ENCODE results near the gene NPR2. TPM values are rescaled to one million over a fixed set of nuclear protein-coding genes. Genes with fewer than 3 reads are reported as not detected.

The NPR2 gene
- polyA plus RNA-seq, 1 of the 3 experiments (the other 2 are of a cell fraction), result 13.5 TPM

GRCh38 chr9:35763181-35763580 is 28.2 kb upstream of the NPR2 start:
- H3K36me3 ChIP-seq (replicated peaks in 1 of 2; ENCODE audit: control insufficient read depth in 1 of 2, insufficient read depth in 2 of 2, low read length in 1 of 2), result no peaks in the 10 kb centered on the region
- no peaks in the 10 kb centered on the region for H4K20me1 ChIP-seq (ENCODE audit: insufficient read depth)
- DNase-seq, result no peak
- no peak overlapping the region for H3K9ac ChIP-seq
- peaks cover 10% of the 10 kb centered on the region for H3F3A ChIP-seq (replicated peaks; ENCODE audit: insufficient read depth)
- ChIA-PET POLR2A (no interaction called here), CTCF (no interaction called here)
- no peak overlapping the region for H3K27ac ChIP-seq (ENCODE audit: low read depth in 2 of 2, low read length in 1 of 2)
- H2AFZ ChIP-seq (ENCODE audit: low read depth), result no peak overlapping the region
- H3K79me2 ChIP-seq (ENCODE audit: insufficient read depth), result no peaks in the 10 kb centered on the region
- H3K4me3 ChIP-seq (ENCODE audit: low read depth in 2 of 2, low read length in 1 of 2), result no peak overlapping the region
- H3K9me3 ChIP-seq, result no peaks in the 10 kb centered on the region
- 89% methylated on average over 2 of the region's 2 CpGs for WGBS (ENCODE audit: low lambda C conversion rate)
- H3K4me2 ChIP-seq, result no peak overlapping the region
- H3K27me3 ChIP-seq (ENCODE audit: insufficient read depth), result no peaks in the 10 kb centered on the region
- H3K4me1 ChIP-seq (ENCODE audit: control insufficient read depth in 1 of 2, insufficient read depth in 2 of 2, low read depth in 1 of 2, low read length in 1 of 2), result peaks cover 7 to 10% of the 10 kb centered on the region in 2 experiments; a peak in 3 of 4 replicates
- no peaks in the 10 kb centered on the region for H3K9me2 ChIP-seq
- TF ChIP-seq RCOR1 (IDR thresholded peaks at IDR 0.05; ENCODE audit: low read length) (no peak), FOSL2 (IDR thresholded peaks at IDR 0.05; ENCODE audit: borderline replicate concordance, low read depth) (no peak), JUND (IDR thresholded peaks at IDR 0.05) (no peak), RFX5 (IDR thresholded peaks at IDR 0.05; ENCODE audit: low read length) (no peak)

DNA sequence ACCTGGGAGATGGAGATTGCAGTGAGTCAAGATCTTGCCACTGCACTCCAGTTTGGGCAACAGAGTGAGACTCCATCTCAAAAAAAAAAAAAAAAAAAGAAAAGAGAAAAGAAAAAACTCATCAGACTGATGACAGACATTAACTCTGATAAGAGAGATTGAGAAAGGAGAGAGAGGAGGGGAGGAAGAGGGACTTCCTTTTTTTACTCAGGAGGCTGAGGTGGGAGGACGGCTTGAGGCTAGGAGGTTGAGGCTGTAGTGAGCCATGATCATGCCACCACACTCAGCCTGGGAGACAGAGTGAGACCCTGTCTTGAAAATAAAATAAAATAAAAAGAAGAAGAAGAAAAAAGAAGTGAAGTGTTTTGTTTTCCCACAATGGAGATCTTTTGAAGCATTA is 27.6 kb upstream of the NPR2 start:
- Histone ChIP-seq H2AFZ (ENCODE audit: low read depth) (no peak overlapping the region), H3K9ac (no peak overlapping the region), H3F3A (replicated peaks; ENCODE audit: insufficient read depth) (peaks cover 5% of the 10 kb centered on the region), H3K4me2 (no peak overlapping the region), H3K9me3 (no peaks in the 10 kb centered on the region), H3K36me3 (replicated peaks in 1 of 2; ENCODE audit: control insufficient read depth in 1 of 2, insufficient read depth in 2 of 2, low read length in 1 of 2) (no peaks in the 10 kb centered on the region), H3K4me1 (ENCODE audit: control insufficient read depth in 1 of 2, insufficient read depth in 2 of 2, low read depth in 1 of 2, low read length in 1 of 2) (peaks cover 3 to 4% of the 10 kb centered on the region in 2 experiments; a peak in 2 of 4 replicates), H3K27me3 (ENCODE audit: insufficient read depth) (no peaks in the 10 kb centered on the region), H4K20me1 (ENCODE audit: insufficient read depth) (no peaks in the 10 kb centered on the region), H3K27ac (ENCODE audit: low read depth in 2 of 2, low read length in 1 of 2) (no peak overlapping the region), H3K4me3 (ENCODE audit: low read depth in 2 of 2, low read length in 1 of 2) (no peak overlapping the region), H3K9me2 (no peaks in the 10 kb centered on the region), H3K79me2 (ENCODE audit: insufficient read depth) (no peaks in the 10 kb centered on the region)
- DNase-seq, result no peak
- 95% methylated on average over 1 of the region's 1 CpG for WGBS (ENCODE audit: low lambda C conversion rate)
- CTCF ChIA-PET, result no interaction called here
- POLR2A ChIA-PET, result no interaction called here
- TF ChIP-seq IRF3 (IDR thresholded peaks at IDR 0.05; ENCODE audit: low read depth, low read length) (no peak), FOSL2 (IDR thresholded peaks at IDR 0.05; ENCODE audit: borderline replicate concordance, low read depth) (no peak), USF1 (IDR thresholded peaks at IDR 0.05; ENCODE audit: borderline replicate concordance, low read depth) (no peak), SMC3 (IDR thresholded peaks at IDR 0.05; ENCODE audit: low read depth, low read length) (no peak), ELF1 (IDR thresholded peaks at IDR 0.05) (no peak), CTCF (IDR thresholded peaks at IDR 0.05) (no peak), USF2 (IDR thresholded peaks at IDR 0.05; ENCODE audit: borderline replicate concordance, low read depth, low read length) (no peak), GABPA (IDR thresholded peaks at IDR 0.05; ENCODE audit: low read depth) (no peak), NRF1 (IDR thresholded peaks at IDR 0.05; ENCODE audit: low read depth, low read length) (no peak), SIN3A (IDR thresholded peaks at IDR 0.05; ENCODE audit: borderline replicate concordance, low read depth, low read length) (no peak), RFX5 (IDR thresholded peaks at IDR 0.05; ENCODE audit: low read length) (no peak), REST (IDR thresholded peaks at IDR 0.05; ENCODE audit: low read depth, low read length) (no peak), EZH2phosphoT487 (IDR thresholded peaks at IDR 0.05; ENCODE audit: borderline replicate concordance, low read depth) (no peak), TAF1 (IDR thresholded peaks at IDR 0.05; ENCODE audit: borderline replicate concordance, low read depth, low read length) (no peak)
- TF ChIP-seq, protein P1, sequence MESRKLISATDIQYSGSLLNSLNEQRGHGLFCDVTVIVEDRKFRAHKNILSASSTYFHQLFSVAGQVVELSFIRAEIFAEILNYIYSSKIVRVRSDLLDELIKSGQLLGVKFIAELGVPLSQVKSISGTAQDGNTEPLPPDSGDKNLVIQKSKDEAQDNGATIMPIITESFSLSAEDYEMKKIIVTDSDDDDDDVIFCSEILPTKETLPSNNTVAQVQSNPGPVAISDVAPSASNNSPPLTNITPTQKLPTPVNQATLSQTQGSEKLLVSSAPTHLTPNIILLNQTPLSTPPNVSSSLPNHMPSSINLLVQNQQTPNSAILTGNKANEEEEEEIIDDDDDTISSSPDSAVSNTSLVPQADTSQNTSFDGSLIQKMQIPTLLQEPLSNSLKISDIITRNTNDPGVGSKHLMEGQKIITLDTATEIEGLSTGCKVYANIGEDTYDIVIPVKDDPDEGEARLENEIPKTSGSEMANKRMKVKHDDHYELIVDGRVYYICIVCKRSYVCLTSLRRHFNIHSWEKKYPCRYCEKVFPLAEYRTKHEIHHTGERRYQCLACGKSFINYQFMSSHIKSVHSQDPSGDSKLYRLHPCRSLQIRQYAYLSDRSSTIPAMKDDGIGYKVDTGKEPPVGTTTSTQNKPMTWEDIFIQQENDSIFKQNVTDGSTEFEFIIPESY (IDR thresholded peaks at IDR 0.05; ENCODE audit: borderline replicate concordance, low read depth), result no peak

All from SK-N-SH (cell line).